Panc1 (cell line): ENCODE measurements around the gene SNRPF.

ENCODE experiments used
- CTCF ChIP-seq: fragments of 450-650 bp; IDR thresholded peaks from 2 replicates; pipeline ENCODE4 v1.5.1; 2017; ENCODE audit warnings: mild to moderate bottlenecking
- REST ChIP-seq, 2 experiments: IDR thresholded peaks; 2 replicates each; pipeline ENCODE4 v1.6.1; 2011 to 2012; ENCODE audit warnings: low read depth in 2 of 2, control low read depth in 1 of 2, low read length in 1 of 2, mild to moderate bottlenecking in 1 of 2, moderate library complexity in 1 of 2; ENCODE audit not compliant: insufficient read depth in 1 of 2

GRCh38 chr12:95851606-95852005 lies 7.1 kb upstream of the SNRPF start:
- TF ChIP-seq CTCF, result no peak
- TF ChIP-seq REST (IDR thresholded peaks at IDR 0.05; ENCODE audit: insufficient read depth in 1 of 2, low read depth in 2 of 2, low read length in 1 of 2), result no peak
